ENCODE measurements around the gene LYRM4.

GRCh38 chr6:5088780-5089179, 172.0 kb downstream of the LYRM4 start:
- TF ChIP-seq CTCF (IDR thresholded peaks at IDR 0.05 in 4 of 5, conservative IDR thresholded peaks at IDR 0.05 in 1 of 5) (no peak), POLR2A (IDR thresholded peaks at IDR 0.05) (no peak)

Measured in gastrocnemius medialis (tissue), 4 donors.